ENCODE measurements around the gene NOC4L. TPM values are rescaled to one million over a fixed set of nuclear protein-coding genes. Genes with fewer than 3 reads are reported as not detected.
A peak's percentile ranks its signal among the peaks of the same experiment; 100 is the strongest.

NOC4L gene
- total RNA-seq, 1 experiment from 2014 or later: 29.8 TPM

DNA sequence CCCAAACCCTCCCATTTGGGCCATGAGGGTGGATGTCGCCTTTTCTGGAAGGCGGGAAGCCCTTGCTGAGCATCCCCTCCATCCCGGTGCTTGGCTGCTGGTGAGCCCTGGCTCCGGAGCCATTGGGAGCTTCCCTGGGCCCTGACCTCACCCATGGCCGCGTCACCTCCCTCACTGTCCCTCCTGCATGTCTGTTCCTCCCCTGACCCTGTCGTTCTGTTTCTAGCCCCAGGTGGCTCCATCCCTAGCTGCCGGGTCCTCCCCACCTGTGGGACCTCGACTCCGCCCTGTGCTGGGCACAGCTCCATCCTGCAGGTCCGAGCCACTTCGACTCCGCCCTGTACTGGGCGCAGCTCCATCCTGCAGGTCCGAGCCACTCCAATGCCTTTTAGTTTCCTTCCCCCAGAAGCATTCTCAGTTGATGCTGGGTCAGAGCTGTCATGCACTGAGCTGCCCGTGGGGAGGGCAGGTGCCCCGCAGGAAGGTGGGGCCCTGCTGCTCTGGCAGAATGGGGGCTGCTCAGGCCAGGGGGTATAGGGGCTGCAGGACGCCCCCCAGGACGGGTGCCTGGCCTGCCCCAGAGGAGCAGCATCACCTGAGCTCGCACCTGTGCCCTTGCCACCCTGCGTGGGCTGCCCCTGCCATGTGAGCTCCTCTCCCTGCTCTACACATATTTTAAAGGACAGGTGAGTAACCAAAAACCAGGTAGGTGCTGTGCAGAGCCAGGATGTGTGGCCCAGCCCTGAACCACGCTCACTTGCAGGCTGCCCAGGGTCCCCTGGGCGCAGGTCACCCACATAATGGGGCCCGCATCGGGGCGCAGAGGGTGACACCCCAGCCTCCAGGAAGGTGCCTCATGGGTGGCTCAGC, 19.0 kb downstream of the NOC4L start:
- peaks cover 5% of the 10 kb centered on the region; the same call in 1 of the 2 replicates for H3K4me1 ChIP-seq (ENCODE audit: control insufficient read depth, insufficient read depth, low read length)
- no peaks in the 10 kb centered on the region for H3K36me3 ChIP-seq (ENCODE audit: control insufficient read depth, insufficient read depth, low read length)
- intact Hi-C loops (cut with micrococcal nuclease; ENCODE audit: unreplicated experiment): no loop called here
- peak; percentile 45 for ATAC-seq
- ChIA-PET CTCF (interaction anchor here (0.7 kb wide), 1 partner anchor 42 kb away, joined by 3 read pairs; no protein-coding TSS in a partner anchor), POLR2A (interaction anchor here (0.6 kb wide), 2 partner anchors 8 to 16 kb away, joined by 3 read pairs; no protein-coding TSS in a partner anchor)
- no peaks in the 10 kb centered on the region for H3K9me3 ChIP-seq (ENCODE audit: control insufficient read depth, insufficient read depth, low read depth, low read length)
- TF ChIP-seq, protein P1, sequence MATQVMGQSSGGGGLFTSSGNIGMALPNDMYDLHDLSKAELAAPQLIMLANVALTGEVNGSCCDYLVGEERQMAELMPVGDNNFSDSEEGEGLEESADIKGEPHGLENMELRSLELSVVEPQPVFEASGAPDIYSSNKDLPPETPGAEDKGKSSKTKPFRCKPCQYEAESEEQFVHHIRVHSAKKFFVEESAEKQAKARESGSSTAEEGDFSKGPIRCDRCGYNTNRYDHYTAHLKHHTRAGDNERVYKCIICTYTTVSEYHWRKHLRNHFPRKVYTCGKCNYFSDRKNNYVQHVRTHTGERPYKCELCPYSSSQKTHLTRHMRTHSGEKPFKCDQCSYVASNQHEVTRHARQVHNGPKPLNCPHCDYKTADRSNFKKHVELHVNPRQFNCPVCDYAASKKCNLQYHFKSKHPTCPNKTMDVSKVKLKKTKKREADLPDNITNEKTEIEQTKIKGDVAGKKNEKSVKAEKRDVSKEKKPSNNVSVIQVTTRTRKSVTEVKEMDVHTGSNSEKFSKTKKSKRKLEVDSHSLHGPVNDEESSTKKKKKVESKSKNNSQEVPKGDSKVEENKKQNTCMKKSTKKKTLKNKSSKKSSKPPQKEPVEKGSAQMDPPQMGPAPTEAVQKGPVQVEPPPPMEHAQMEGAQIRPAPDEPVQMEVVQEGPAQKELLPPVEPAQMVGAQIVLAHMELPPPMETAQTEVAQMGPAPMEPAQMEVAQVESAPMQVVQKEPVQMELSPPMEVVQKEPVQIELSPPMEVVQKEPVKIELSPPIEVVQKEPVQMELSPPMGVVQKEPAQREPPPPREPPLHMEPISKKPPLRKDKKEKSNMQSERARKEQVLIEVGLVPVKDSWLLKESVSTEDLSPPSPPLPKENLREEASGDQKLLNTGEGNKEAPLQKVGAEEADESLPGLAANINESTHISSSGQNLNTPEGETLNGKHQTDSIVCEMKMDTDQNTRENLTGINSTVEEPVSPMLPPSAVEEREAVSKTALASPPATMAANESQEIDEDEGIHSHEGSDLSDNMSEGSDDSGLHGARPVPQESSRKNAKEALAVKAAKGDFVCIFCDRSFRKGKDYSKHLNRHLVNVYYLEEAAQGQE (IDR thresholded peaks at IDR 0.05; ENCODE audit: insufficient read depth in 1 of 2, low read depth in 2 of 2, low read length in 1 of 2): no peak
- TF ChIP-seq, protein P2, sequence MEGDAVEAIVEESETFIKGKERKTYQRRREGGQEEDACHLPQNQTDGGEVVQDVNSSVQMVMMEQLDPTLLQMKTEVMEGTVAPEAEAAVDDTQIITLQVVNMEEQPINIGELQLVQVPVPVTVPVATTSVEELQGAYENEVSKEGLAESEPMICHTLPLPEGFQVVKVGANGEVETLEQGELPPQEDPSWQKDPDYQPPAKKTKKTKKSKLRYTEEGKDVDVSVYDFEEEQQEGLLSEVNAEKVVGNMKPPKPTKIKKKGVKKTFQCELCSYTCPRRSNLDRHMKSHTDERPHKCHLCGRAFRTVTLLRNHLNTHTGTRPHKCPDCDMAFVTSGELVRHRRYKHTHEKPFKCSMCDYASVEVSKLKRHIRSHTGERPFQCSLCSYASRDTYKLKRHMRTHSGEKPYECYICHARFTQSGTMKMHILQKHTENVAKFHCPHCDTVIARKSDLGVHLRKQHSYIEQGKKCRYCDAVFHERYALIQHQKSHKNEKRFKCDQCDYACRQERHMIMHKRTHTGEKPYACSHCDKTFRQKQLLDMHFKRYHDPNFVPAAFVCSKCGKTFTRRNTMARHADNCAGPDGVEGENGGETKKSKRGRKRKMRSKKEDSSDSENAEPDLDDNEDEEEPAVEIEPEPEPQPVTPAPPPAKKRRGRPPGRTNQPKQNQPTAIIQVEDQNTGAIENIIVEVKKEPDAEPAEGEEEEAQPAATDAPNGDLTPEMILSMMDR (IDR thresholded peaks at IDR 0.05): no peak
- TF ChIP-seq SIN3A (IDR thresholded peaks at IDR 0.05; ENCODE audit: borderline replicate concordance, insufficient read depth, low read depth, low read length) (no peak), POLR2AphosphoS5 (IDR thresholded peaks at IDR 0.05; ENCODE audit: low read depth, low read length) (no peak), TCF7L2 (IDR thresholded peaks at IDR 0.05; ENCODE audit: low read depth, low read length) (no peak)
- no peaks in the 10 kb centered on the region for H3K27me3 ChIP-seq (ENCODE audit: control insufficient read depth, insufficient read depth, low read length)
- in situ Hi-C loops (cut with HindIII; ENCODE audit: low pct_unique_long_range_greater_than_20kb, low sequenced_read_pairs): no loop called here
- H3K27ac ChIP-seq (ENCODE audit: low read length): no peak overlapping the region
- DNase-seq (ENCODE audit: low read depth, low spot score): no peak
- no TSS peak for BruUV-seq (replicated peaks)
- no peak overlapping the region for H3K4me3 ChIP-seq (ENCODE audit: low read depth in 2 of 2, low read length in 2 of 2)

DNA sequence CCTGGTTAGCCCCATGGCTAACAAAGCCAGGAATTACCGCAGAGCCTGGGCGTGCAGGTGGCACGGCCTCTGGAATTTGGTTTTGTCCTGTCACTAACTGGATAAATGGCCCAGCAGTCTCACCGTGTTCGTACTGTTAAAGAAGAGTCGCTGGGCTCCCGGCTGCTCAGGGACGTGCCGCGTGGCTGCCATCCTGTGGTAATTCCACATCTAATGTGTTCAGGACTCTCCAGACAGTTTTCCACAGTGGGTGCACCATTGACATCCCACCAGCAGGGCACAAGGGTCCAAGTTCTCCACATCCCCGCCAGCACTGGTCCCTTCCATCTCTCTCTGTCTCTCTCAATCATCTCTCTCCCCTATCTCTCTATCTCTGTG, 19.6 kb downstream of the NOC4L start:
- Histone ChIP-seq H3K36me3 (ENCODE audit: control insufficient read depth, insufficient read depth, low read length) (no peaks in the 10 kb centered on the region), H3K9me3 (ENCODE audit: control insufficient read depth, insufficient read depth, low read depth, low read length) (no peaks in the 10 kb centered on the region), H3K27me3 (ENCODE audit: control insufficient read depth, insufficient read depth, low read length) (no peaks in the 10 kb centered on the region), H3K27ac (ENCODE audit: low read length) (no peak overlapping the region), H3K4me3 (ENCODE audit: low read depth in 2 of 2, low read length in 2 of 2) (no peak overlapping the region), H3K4me1 (ENCODE audit: control insufficient read depth, insufficient read depth, low read length) (peaks cover 5% of the 10 kb centered on the region; the same call in 1 of the 2 replicates)
- intact Hi-C loops (cut with micrococcal nuclease; ENCODE audit: unreplicated experiment): no loop called here
- DNase-seq (ENCODE audit: low read depth, low spot score): no peak
- in situ Hi-C loops (cut with HindIII; ENCODE audit: low pct_unique_long_range_greater_than_20kb, low sequenced_read_pairs): no loop called here
- ATAC-seq: peak; percentile 30
- ChIA-PET POLR2A (no interaction called here), CTCF (no interaction called here)
- BruUV-seq (replicated peaks): no TSS peak
- TF ChIP-seq, protein P1 (IDR thresholded peaks at IDR 0.05; ENCODE audit: insufficient read depth in 1 of 2, low read depth in 2 of 2, low read length in 1 of 2): no peak
- TF ChIP-seq TCF7L2 (IDR thresholded peaks at IDR 0.05; ENCODE audit: low read depth, low read length) (no peak), POLR2AphosphoS5 (IDR thresholded peaks at IDR 0.05; ENCODE audit: low read depth, low read length) (no peak), SIN3A (IDR thresholded peaks at IDR 0.05; ENCODE audit: borderline replicate concordance, insufficient read depth, low read depth, low read length) (no peak)
- TF ChIP-seq, protein P2 (IDR thresholded peaks at IDR 0.05): no peak; the same call in 1 of the 2 replicates
